T-helper 1 cell (primary cell): ENCODE measurements around the gene LCNL1.
A peak's percentile ranks its signal among the peaks of the same experiment; 100 is the strongest.

Source experiments
- DNase-seq, 5 donors: peaks; one replicate each; pipeline ENCODE4 v3.0.0-alpha.2; 2012 to 2020
- total RNA-seq, 4 donors: gene quantifications; one replicate each; lab custom pipeline; 2026; lab: John Stamatoyannopoulos, UW

Gene LCNL1
- total RNA-seq: 0.24 to 0.76 (median 0.50) reads per million in 4 donors

DNA sequence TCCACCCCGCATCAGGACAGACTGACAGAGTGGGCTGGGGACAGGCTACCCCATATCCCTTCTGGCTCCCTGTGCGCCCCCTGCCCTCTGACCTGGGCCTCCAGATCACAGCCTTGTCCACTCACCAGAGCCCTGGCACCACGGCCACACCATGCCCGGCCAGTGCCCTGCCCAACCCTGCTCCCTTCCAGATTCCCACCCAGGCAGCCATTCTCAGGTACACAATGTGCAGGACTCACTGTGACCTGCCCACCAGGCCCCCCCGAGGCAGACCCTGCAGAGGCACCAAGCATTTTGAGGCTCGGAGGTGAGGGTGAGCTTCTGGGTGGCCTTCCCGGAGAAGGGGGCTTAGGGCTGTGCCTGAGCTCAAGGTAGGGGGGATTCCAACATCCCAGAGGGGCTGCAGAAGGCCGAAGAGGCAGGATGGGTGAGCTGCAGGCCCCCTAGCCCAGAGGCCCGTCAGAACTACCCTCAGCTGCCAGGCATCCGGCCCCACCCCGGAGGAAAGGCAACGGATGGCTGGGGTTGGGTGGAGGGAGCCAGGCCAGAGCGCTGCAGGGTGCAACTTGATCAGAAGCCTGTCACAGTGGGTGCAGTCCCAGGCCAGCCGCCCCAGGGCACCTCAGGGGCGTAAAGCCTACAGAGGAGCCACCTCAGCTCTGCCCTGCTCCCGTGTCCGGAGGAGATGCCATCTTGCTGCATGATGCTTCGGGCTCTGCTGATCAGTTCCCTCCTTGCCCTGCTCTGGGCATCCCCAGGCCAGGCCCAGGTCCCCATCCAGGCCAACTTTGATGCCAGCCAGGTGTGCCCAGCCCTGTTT is at the start of gene LCNL1:
Gene LCNL1 (plus strand): TSS at position 762 of the 820 bp plus-strand sequence. CDS start 594 bp downstream, outside the sequence.
- DNase-seq: no peak

DNA sequence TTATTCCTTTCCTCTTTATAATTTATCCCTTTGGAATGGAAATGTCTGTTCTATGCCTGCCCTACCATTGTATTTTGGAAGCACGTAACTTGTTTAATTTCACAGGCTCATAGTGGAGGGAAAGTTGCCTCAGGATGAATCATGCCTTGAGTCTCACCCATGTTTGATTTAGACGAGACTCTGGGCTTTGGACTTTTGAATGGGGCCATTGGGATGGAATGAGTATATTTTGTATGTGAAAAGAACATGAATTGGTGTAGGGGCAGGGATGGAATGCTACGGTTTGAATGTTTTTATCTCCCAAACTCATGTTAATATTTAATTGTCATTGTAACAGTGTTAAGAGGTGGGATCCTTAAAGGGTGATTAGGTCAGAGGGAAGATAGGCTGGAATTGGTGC is 48.5 kb upstream of the LCNL1 start:
- DNase-seq: no peak

DNA sequence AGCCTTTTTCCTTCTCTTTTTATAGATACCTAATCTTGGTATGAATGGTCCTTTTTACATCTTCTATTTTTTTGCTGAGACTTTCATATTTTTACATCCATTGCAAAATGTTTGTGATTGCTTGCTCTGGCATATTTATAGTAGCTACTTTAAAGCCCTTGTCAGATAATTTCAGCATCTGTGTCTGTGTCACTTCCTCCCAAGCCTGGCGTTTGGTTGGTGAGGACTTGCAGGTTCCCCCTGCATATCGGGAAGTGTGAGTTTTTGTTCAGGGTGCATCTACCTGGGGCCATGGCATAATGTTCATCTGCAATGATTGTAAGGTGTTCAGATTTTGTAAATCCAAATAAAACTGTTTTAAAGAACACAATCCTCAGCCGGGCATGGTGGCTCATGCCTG is 47.1 kb upstream of the LCNL1 start:
- no peak for DNase-seq

DNA sequence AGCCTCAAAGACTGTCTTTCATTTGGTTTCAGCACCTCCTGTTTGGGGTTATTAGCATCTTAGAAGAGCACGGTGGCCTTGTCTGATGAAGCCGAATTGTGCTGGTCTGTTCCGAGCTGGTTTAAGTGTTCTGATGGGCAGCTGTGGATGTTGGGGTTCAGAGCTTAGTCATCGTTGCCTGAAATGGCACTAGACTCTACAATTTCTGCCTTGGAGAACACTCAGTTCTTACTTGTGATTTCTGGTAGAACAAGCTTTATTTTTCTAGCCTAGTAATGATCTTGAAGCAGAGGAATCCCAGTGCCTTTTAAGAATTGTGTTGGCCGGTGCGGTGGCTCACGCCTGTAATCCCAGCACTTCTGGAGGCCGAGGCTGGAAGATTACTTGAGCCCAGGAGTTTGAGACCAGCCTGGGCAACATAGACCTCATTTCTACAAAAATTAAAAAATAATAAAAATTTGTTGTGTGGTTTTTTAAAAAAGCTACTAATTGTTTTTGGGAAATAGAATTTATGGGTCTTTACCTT is 46.1 kb upstream of the LCNL1 start:
- DNase-seq: no peak

DNA sequence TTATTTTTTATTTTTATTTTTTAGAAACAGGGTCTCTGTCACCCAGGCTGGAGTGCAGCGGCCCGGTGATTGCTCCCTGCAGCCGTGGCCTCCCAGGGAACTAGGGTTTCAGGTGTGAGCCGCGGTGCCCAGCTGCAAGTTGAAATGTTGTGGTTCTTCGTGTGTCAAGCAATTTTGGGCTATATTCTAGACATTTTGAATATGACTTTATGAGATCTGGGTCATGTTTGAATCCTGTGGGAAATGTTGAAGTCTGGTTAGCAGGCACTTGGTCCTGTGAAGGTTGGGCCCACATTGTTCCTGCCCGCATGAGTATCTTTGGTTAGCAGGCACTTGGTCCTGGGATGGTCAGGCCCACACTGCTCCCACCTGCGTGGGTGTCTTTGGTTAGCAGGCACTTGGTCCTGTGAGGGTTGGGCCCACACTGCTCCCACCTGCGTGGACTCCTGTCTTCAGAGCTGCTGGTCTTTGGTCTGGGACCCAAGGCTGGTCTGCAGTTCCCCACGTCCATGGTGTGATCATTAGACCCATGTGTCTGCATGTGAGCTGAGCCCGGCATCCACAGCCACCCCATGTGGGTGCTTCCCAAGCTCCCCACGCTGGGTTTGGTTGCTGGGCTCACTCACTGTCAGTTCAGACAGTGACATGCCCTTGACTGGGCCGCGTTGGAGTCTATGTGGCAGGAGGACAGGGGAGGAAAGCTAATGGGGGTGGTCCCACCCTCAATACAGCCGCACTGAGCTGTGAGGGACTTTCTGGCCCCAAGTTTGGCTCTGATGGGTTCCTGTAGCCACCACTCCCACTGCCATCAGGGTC is 45.4 kb upstream of the LCNL1 start:
- no peak for DNase-seq

DNA sequence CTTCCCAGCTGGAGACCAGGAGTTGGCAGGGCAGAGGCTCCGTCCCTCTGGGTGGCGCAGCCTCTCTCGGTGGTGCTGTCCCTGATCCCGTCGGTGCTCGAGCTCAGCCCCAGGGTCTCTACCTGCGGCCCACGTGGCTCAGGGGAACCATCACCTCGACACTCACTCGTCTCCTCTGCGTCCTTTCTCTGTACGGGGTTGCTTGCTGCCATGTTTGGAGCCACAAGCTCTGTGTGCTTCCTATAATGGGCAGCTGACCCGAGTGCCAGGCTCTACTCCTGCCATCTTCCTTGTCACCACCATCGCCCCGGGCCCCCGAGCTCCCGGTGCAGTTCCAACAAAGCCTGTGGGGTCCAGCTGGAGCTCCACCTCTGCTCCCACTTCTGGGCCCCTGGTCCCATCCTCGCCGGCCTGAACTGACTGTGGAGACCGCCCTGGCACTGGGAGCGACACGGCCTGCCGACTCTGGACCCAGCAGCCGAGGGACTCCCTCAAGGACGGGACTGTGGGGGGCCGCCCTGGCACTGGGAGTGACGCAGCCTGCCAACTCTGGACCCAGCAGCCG is 43.3 kb upstream of the LCNL1 start:
- DNase-seq: no peak

DNA sequence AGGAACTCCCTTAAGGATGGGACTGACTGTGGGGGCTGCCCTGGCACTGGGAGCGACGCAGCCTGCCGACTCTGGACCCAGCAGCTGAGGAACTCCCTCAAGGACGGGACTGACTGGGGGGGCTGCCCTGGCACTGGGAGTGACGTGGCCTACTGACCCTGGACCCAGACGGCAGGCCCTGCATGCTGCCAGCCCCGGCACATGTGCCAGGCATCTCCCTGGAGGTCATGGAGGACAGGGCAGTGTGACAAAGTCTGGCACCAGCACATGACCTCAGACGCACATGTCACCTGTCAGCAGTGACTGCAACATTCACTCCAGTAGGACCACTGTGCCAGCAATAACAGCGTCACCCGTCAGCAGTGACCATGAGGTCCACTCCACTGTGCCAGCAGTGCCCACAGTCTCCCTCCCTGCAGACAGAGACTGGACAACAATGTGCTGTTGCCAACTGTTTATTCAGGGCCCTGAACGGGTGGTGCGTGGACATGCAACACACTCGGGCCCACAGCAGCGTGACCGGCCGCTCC is 42.7 kb upstream of the LCNL1 start:
- DNase-seq: no peak

DNA sequence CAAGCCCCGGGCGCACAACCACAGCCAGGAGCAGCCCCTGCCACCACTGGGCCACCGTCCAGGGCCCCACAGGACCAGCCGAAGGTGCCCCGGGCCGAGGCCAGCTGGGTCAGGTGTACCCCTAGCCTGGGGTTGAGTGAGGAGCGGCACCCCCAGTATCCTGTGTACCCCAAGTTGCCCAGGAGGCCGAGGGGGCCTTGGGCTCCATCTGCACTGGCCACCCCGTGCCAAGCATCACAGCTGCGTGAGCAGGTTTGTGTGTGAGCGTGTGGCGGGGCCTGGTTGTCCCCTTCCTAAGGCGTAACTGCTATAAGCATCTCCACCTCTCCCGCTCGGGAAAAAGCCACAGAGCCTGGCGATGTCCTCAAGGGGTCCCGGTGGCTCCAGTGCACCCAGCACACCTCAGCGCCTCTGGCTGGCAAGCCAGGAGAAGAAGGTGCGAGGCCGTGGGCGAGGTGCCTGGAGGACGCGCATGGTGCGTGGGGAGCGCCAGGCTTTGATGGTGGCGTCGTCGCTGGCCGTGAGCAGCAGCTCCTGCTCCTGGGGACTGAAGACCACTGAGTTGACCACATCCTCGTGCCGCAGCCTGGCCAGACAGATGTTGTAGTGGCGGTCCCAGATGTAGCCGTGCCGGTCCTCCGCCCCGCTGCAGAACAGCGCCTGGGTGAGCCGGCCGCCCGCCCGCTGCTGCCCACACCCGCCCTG is 42.1 kb upstream of the LCNL1 start:
- peak in 1 of 5 donors; percentile 7 for DNase-seq

DNA sequence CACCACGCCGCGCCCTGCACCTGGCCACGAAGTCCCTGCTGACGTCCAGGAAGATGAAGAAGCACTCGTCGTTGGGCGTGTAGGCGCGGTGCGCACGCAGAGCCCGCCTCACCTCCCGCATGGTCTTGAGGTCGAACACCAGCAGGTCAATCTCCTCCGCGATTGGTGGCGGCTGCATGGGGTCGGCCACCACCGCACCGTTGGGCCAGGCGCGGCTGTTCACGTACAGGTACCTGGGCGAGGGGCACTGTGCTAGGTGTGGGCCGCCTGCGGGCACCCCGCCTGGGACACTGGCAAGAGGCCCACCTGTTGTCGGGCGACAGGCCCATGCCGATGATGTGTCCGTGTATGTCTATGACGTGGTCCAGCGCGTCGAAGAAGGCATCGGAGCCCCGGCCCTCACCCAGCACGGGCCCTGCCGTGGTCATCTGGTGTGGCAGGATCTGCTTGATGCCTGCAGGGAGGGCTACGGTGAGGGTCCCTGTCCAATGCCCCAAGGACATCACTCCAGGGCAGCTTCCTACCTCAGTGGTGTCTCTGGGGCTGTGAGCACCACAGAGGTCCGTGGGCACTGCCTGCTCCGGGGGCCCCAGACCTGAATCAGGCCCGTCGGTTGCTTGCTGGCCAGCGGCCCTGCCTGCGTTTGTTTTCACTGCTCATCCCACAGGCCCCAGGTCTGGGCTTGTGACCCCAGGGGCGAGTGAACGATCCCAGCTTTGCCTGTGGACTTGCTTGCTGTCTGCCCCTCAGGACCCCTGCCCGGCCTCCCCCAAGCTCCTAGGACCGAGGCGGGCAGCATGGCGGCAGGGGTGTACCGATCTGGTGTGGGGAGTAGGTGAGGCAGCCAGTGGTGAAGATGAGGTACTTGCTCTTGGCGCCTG is 41.3 kb upstream of the LCNL1 start:
- peak in 1 of 5 donors; percentile 13 for DNase-seq

DNA sequence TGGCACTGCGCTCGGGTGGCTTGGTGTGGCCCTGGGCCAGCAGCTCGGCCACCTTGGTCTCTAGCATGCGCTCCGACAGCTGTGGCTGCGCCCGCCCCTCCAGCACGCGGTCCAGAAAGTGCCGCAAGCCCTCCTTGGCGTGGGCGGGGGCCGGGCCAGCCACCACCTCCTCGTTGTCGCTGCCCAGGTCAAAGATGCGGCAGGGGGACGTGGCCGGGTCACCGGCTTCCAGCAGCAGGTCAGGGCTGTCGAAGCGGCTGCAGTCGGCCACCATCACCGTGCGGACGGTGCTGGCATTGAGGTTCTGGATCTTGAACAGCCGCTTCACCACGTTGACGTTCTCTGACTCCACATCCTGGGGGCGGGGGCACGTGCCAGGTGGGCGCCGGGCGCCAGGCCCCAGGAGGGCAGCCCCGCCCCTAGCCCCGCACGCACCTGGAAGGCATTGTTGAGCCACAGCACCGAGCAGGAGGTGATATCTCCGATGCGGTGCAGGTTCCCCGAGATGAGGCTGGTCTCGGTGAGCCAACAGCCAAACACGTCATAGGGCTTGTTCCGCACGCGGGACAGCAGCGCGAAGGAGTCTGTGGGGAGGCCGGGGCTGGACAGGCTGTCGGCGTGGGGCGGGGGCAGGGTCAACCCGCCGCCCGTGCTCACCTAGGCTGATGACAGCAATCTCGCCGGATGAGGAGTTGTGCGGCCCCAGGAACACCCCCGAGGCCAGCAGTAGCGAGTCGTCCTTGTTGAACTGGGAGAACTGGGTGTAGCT is 40.5 kb upstream of the LCNL1 start:
- DNase-seq: peak in 1 of 5 donors; percentile 9

DNA sequence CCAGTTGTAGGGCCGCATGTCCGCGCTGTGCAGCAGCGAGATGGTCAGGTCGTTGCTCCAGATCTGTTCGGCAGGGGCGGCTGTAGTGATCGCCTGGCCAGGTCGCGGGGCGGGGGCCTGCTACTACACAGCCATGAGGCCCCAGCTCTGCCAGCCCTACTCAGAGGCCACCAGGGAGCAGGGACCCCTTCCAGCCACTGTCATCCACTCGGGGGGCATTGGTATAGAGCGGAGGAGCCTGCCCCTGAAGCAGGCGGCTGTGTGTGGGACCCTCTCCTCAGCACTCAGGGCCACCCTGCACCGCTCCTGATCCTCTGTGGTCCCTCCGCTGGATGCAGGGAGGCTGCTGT is 39.9 kb upstream of the LCNL1 start:
- DNase-seq: no peak

DNA sequence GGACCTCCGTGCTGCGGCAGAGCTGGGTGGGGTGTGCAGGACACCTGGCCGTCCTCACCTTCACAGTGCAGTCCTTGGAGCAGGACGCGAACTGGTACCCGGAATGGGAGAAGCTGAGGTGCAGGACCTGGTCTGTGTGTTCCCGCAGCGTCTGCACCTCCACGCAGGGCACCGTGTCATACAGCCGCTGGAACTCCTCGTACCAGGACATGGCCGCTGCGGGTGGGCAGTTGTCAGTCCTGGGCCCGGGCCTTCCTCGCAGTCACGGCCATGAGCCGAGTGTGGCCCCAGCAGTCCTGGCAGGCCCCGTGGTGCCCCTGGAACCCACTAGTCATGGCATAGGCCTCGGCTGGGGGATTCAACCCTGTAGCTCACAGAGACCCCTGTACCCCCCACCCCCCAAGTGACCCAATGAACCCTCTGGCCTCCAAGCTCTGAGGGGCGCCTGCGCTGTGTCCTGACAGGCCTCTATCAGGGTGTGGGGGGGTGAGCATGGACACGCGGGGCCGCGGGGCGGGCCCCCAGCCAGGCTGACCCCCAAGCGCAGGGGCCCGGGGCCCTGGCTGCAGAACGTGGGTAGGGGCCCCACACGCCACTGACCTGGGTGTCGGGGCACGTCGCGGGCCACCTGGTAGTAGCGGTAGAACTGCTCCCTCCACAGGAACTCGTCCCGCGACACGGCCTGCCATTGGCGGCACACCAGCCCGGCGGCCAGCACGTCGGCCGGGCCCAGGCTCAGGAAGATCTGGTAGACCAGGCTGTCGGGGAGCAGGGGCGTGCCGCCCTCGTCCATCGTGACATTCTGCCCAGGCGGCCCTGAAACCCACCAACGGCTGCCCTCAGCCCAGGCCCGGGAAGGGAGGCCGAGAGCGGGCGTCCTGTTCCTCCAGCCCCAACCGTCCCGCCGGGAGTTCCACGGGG is 39.2 kb upstream of the LCNL1 start:
- peak in 2 of 5 donors; percentile 25 to 53 for DNase-seq

DNA sequence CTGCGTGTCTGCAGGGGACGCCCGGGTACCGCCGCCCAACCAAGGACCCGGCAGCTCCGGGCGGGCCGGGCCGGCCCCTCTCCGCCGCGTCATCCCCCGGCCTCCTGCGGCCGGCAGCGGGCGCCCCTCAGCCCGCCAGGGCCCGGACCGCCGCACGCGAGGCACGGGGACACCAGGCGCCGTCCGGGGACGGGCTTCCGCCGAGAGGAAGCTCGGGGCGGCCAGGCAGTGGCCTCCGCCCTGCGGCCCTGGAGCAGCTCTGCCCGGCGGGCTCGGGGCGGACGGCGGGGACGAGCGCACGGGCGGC is 38.6 kb upstream of the LCNL1 start:
- no peak for DNase-seq

DNA sequence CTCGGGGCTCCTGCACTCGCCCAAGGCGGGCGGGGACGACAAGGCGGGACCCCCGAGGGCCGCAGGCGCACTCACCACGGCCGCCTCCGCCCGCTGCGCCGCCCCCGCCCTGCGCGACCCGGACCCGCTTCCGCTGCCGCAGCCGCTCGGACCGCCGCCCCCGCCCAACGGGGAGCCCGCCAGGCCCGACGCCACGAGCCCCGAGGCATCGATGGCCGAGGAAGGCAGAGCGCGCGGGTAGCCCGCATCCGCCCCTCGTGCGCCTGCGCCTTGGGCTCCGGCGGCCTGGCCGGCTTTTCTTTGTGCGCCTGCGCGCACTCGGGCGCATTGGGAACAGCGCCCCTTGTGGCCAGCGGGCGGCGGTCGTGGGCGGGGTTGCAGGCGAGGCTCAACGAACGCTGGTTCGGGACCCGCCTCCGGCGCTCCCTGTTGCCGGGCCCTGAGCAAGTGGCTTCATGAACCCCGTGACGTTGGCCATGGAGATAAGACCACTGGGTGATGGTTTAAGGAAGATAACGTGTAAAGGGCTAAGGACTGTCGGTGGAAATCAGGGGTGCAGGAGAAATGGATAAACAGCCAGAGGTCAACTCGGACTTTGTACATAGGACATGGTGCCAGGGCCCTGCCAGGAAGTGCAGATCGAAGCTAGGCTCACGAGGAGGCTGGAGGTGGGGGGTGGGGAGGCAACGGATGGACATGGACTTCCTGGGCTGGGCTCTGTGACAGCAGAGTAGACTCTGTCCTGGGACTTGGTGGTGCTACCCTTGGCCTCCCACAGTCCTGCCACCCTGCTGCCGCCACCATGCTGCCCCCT is 38.1 kb upstream of the LCNL1 start, which contains the start of the genes C8G and FBXW5:
Gene C8G (plus strand): TSS at position 725 of the 814 bp plus-strand sequence. CDS start 78 bp downstream, at position 803.
Gene FBXW5 (minus strand): TSS at position 220 of the 814 bp plus-strand sequence. CDS start 655 bp downstream, outside the sequence.
- peak; percentile 87 to 96 (median 90) for DNase-seq

DNA sequence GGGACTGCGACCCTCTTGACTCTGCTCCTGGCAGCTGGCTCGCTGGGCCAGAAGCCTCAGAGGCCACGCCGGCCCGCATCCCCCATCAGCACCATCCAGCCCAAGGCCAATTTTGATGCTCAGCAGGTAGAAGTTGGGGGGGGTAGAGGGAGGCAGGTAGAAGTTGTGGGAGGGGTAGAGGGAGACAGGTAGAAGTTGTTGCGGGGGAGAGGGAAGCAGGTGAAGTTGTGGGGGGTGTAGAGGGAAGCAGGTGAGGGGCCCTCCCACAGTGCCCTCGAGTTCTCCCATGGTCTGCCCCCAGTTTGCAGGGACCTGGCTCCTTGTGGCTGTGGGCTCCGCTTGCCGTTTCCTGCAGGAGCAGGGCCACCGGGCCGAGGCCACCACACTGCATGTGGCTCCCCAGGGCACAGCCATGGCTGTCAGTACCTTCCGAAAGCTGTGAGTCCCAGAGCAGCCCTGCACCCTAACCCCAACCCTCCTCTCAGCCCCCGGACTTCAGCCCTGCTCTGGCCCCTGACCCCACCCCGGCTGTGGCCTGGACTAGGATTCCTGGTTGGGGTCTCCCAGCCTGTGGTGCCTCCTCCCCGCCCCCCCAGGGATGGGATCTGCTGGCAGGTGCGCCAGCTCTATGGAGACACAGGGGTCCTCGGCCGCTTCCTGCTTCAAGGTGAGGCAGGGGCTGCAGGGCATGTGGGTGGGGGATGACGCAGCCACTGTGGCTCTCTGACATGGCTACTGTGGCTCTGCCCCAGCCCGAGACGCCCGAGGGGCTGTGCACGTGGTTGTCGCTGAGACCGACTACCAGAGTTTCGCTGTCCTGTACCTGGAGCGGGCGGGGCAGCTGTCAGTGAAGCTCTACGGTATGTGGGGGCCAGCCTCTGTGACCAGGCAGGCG is 37.2 kb upstream of the LCNL1 start:
- DNase-seq: peak in 1 of 5 donors; percentile 13

DNA sequence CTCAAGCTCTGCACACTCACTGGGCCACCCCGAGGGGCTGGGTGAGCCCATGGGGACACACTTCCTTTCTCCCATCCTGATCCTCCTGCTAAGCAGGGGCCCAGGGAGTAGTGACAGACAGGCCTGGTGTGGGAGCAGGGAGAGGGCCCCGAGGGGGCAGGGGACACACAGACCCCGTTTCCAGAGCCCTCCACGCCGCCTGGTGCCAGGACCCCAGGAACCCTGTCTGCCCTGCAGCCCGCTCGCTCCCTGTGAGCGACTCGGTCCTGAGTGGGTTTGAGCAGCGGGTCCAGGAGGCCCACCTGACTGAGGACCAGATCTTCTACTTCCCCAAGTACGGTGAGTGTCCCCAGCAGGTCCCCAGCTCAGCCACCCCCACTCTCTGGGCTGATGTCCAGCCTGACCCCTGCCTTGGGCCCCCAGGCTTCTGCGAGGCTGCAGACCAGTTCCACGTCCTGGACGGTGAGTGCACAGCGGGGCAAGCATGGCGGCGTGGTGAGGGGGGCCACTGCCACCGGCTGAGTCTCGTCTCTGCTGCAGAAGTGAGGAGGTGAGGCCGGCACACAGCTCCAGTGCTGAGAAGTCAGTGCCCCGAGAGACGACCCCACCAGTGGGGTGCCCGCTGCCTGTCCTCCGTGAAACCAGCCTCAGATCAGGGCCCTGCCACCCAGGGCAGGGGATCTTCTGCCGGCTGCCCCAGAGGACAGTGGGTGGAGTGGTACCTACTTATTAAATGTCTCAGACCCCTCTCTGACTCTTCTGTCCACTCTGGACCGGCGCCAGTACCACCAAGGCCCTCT is 36.4 kb upstream of the LCNL1 start:
- DNase-seq: peak in 1 of 5 donors; percentile 12
